Measurements from ENCODE around the gene ACOT8.

GRCh38 chr20:45861221-45862075 lies 4.3 kb upstream of the ACOT8 start:
- TF ChIP-seq CTCF (IDR thresholded peaks at IDR 0.05) (no peak), POLR2AphosphoS5 (IDR thresholded peaks at IDR 0.05) (no peak)
